GM18951 (cell line): ENCODE measurements around the gene ADGRA3.
"Not testable (repeated sequence)": the region's sequence is repeated elsewhere in the genome, so short reads cannot be mapped to it uniquely, and the experiment has no call there.

ENCODE experiments used
- POLR2A ChIP-seq: IDR thresholded peaks from 4 replicates; pipeline ENCODE4 v1.6.1; 2011; ENCODE audit warnings: mild to moderate bottlenecking; ENCODE audit not compliant: insufficient read length, insufficient read depth; ENCODE audit errors: extremely low read depth
- in situ Hi-C: fragments of 300-500 bp; cut with MboI; formaldehyde crosslinking; loops from one replicate; pipeline ENCODE4 v1.12.0; 2022; ENCODE audit warnings: low sequenced_read_pairs, mixed read lengths, inconsistent platforms; ENCODE audit not compliant: unreplicated experiment

ADGRA3 gene

GRCh38 chr4:22486276-22486675 lies 29.6 kb downstream of the ADGRA3 start:
- no peak for TF ChIP-seq POLR2A
- in situ Hi-C loops, result no loop called here

- in situ Hi-C loops, result no loop called here
Measured at GRCh38 chr4:22485737-22486136, 30.1 kb downstream of the ADGRA3 start.

GRCh38 chr4:22483551-22483981 lies 32.3 kb downstream of the ADGRA3 start:
- in situ Hi-C loops, result no loop called here

More at GRCh38 chr4:22485737-22486136, 30.1 kb downstream of the ADGRA3 start:
- TF ChIP-seq POLR2A, result no peak

GRCh38 chr4:22482250-22483127 lies 33.4 kb downstream of the ADGRA3 start:
- no peak for TF ChIP-seq POLR2A
- in situ Hi-C loops, result no loop called here

More at GRCh38 chr4:22483551-22483981, 32.3 kb downstream of the ADGRA3 start:
- TF ChIP-seq POLR2A, result no peak

- in situ Hi-C loops, result no loop called here
- TF ChIP-seq POLR2A, result no peak
Measured at GRCh38 chr4:22480675-22481327, 35.1 kb downstream of the ADGRA3 start.

- in situ Hi-C loops, result no loop called here
- TF ChIP-seq POLR2A, result no peak
Measured at GRCh38 chr4:22478426-22478825, 37.4 kb downstream of the ADGRA3 start.

- in situ Hi-C loops, result no loop called here
- TF ChIP-seq POLR2A, result no peak
Measured at GRCh38 chr4:22477813-22478182, 38.1 kb downstream of the ADGRA3 start.

- TF ChIP-seq POLR2A, result no peak
- in situ Hi-C loops, result no loop called here
Measured at GRCh38 chr4:22477136-22477812, 38.6 kb downstream of the ADGRA3 start.

- TF ChIP-seq POLR2A, result no peak
- in situ Hi-C loops, result no loop called here
Measured at GRCh38 chr4:22476011-22476410, 39.9 kb downstream of the ADGRA3 start.

GRCh38 chr4:22475311-22475646 lies 40.6 kb downstream of the ADGRA3 start:
- in situ Hi-C loops, result not testable (repeated sequence)

- no peak for TF ChIP-seq POLR2A
- in situ Hi-C loops, result no loop called here
Measured at GRCh38 chr4:22474636-22475310, 41.1 kb downstream of the ADGRA3 start.

- in situ Hi-C loops, result no loop called here
- no peak for TF ChIP-seq POLR2A
Measured at GRCh38 chr4:22473268-22473667, 42.6 kb downstream of the ADGRA3 start.

- TF ChIP-seq POLR2A, result no peak
- in situ Hi-C loops, result no loop called here
Measured at GRCh38 chr4:22471999-22472461, 43.8 kb downstream of the ADGRA3 start.
